GM12801 (cell line): Measurements from ENCODE around the gene KRT8.

Source experiments
- CTCF ChIP-seq: IDR thresholded peaks from one replicate; pipeline ENCODE4 v1.5.1; 2011; ENCODE audit warnings: control low read depth; ENCODE audit not compliant: insufficient read length; ENCODE audit errors: extremely low read depth

The KRT8 gene

GRCh38 chr12:52873832-52874572 is 30.9 kb downstream of the KRT8 start:
- TF ChIP-seq CTCF = no peak

- no peak for TF ChIP-seq CTCF
Observed at GRCh38 chr12:52873513-52873831, 31.4 kb downstream of the KRT8 start.

GRCh38 chr12:52872644-52873389 is 32.1 kb downstream of the KRT8 start:
- TF ChIP-seq CTCF = no peak

- no peak for TF ChIP-seq CTCF
Observed at GRCh38 chr12:52871291-52872039, 33.4 kb downstream of the KRT8 start.

- TF ChIP-seq CTCF = no peak
Observed at GRCh38 chr12:52870361-52871290, 34.2 kb downstream of the KRT8 start.

- no peak for TF ChIP-seq CTCF
Observed at GRCh38 chr12:52867642-52868041, 37.2 kb downstream of the KRT8 start.
